PC-9 (cell line): ENCODE data around the gene CDC42BPB. TPM values are rescaled to one million over a fixed set of nuclear protein-coding genes. Genes with fewer than 3 reads are reported as not detected.

Experiments
- BruUV-seq: library from RNA; stranded (reverse); fragments of 400-500 nt; replicated peaks from 2 replicates; lab custom pipeline; 2021; lab: Mats Ljungman, UMichigan
- CTCF ChIA-PET: fragments of 300-600 bp; sonication (Branson Sonifier 250); formaldehyde crosslinking; loops from one replicate; lab custom pipeline; 2022; ENCODE audit warnings: antibody characterized with exemption; lab: Charles Lee
- POLR2A ChIA-PET: fragments of 300-600 bp; sonication (Branson Sonifier 250); formaldehyde crosslinking; loops from one replicate; lab custom pipeline; 2022; ENCODE audit warnings: antibody characterized with exemption; ENCODE audit not compliant: unreplicated experiment; lab: Charles Lee
- DNase-seq, 2 experiments: peaks; one replicate each; pipeline versions ENCODE4 v3.0.0 to v3.0.0-alpha.2; 2015 to 2022; ENCODE audit warnings: mixed read lengths in 1 of 2
- H2AFZ ChIP-seq: fragments of 200-600 bp; sonication (generic); 2 replicates; pipeline ENCODE4 v1.8.1; 2017; ENCODE audit warnings: antibody characterized with exemption
- H3F3A ChIP-seq: fragments of 200-600 bp; sonication (generic); 2 replicates; pipeline ENCODE4 v1.8.1; 2017; ENCODE audit warnings: antibody characterized with exemption, mild to moderate bottlenecking, low read depth; ENCODE audit not compliant: insufficient read depth
- H3K27ac ChIP-seq: fragments of 200-600 bp; sonication (generic); 2 replicates; pipeline ENCODE4 v1.6.1; 2016; ENCODE audit warnings: mixed run types
- H3K27me3 ChIP-seq: fragments of 200-600 bp; sonication (generic); 2 replicates; pipeline ENCODE4 v1.6.1; 2016; ENCODE audit warnings: low read depth, mixed run types; ENCODE audit not compliant: insufficient read depth
- H3K36me3 ChIP-seq: fragments of 200-600 bp; sonication (generic); 2 replicates; pipeline ENCODE4 v1.6.1; 2016; ENCODE audit warnings: low read depth, mixed run types
- H3K4me1 ChIP-seq: fragments of 200-600 bp; sonication (generic); replicated peaks from 2 replicates; pipeline ENCODE4 v1.6.1; 2016; ENCODE audit warnings: mixed run types; ENCODE audit not compliant: insufficient read depth
- H3K4me2 ChIP-seq: fragments of 200-600 bp; sonication (generic); 2 replicates; pipeline ENCODE4 v1.6.1; 2017; ENCODE audit warnings: mixed run types
- H3K4me3 ChIP-seq: fragments of 200-600 bp; sonication (generic); 2 replicates; pipeline ENCODE4 v1.6.1; 2016; ENCODE audit warnings: mixed run types
- H3K79me2 ChIP-seq: fragments of 200-600 bp; sonication (generic); 2 replicates; pipeline ENCODE4 v1.6.1; 2017; ENCODE audit warnings: low read depth, mixed run types
- H3K9me2 ChIP-seq: fragments of 200-600 bp; sonication (generic); 2 replicates; pipeline ENCODE4 v1.8.1; 2017; ENCODE audit warnings: mild to moderate bottlenecking; ENCODE audit not compliant: insufficient read depth
- H3K9me3 ChIP-seq: fragments of 200-600 bp; sonication (generic); 2 replicates; pipeline ENCODE4 v1.8.1; 2016; ENCODE audit warnings: low read depth; ENCODE audit not compliant: insufficient read depth
- H4K20me1 ChIP-seq: fragments of 200-600 bp; sonication (generic); 2 replicates; pipeline ENCODE4 v1.8.1; 2017; ENCODE audit not compliant: insufficient read depth
- CTCF ChIP-seq: fragments of 200-600 bp; sonication (generic); conservative IDR thresholded peaks from 2 replicates; pipeline ENCODE4 v1.6.1; 2017; ENCODE audit warnings: mixed run types, antibody characterized with exemption, mild to moderate bottlenecking, moderate library complexity
- EZH2 ChIP-seq: fragments of 200-600 bp; sonication (generic); IDR thresholded peaks from 2 replicates; pipeline ENCODE4 v1.8.0; 2017; ENCODE audit warnings: antibody characterized with exemption, low read depth
- intact Hi-C: fragments of 100-400 bp; cut with micrococcal nuclease; formaldehyde crosslinking; loops from one replicate; pipeline ENCODE4 v1.10.0; 2022; ENCODE audit not compliant: unreplicated experiment
- total RNA-seq: library from RNA; stranded (reverse); gene quantifications from 2 replicates; pipeline ENCODE4 v1.2.3, GENCODE V29; 2021

The CDC42BPB gene
- total RNA-seq, 1 experiment from 2014 or later, result 203 TPM

- H3K4me1 ChIP-seq, result peaks cover 46% of the 10 kb centered on the region
- peak overlapping the region; percentile 80 for H2AFZ ChIP-seq
- CTCF ChIA-PET, result interaction anchor here (0.5 to 1.0 kb wide), 4 partner anchors 8 to 583 kb away, joined by 3 to 17 read pairs (median 4); no protein-coding TSS in a partner anchor
- H3K27ac ChIP-seq, result peak overlapping the region; percentile 48
- BruUV-seq, result no TSS peak
- POLR2A ChIA-PET, result interaction anchor here (0.5 to 0.9 kb wide), 4 partner anchors 30 to 398 kb away, joined by 3 to 5 read pairs (median 3); no protein-coding TSS in a partner anchor
- H3K36me3 ChIP-seq, result peaks cover 16% of the 10 kb centered on the region; the same call in 1 of the 2 replicates
- intact Hi-C loops, result loop anchor here (1.0 to 2.0 kb wide), 4 partner anchors 11 to 63 kb away; no protein-coding TSS in a partner anchor
- H3K9me2 ChIP-seq, result no peaks in the 10 kb centered on the region
- H4K20me1 ChIP-seq, result peaks cover 42% of the 10 kb centered on the region
- no peaks in the 10 kb centered on the region for H3K9me3 ChIP-seq
- H3K4me2 ChIP-seq, result peak overlapping the region; percentile 98
- peaks cover 89% of the 10 kb centered on the region for H3K79me2 ChIP-seq
- H3K27me3 ChIP-seq, result no peaks in the 10 kb centered on the region
- peak overlapping the region; percentile 86 for H3K4me3 ChIP-seq
- peak; percentile 63 to 72 for DNase-seq
- peaks cover 32% of the 10 kb centered on the region for H3F3A ChIP-seq
- no peak for TF ChIP-seq EZH2
These were observed 874 bp downstream of the CDC42BPB start for GRCh38 chr14:103056322-103057027.

- no peaks in the 10 kb centered on the region for H3K9me2 ChIP-seq
- peak overlapping the region; percentile 86 for H3K4me3 ChIP-seq
- POLR2A ChIA-PET, result interaction anchor here (0.6 kb wide), 1 partner anchor 19 kb away, joined by 4 read pairs; no protein-coding TSS in a partner anchor
- DNase-seq, result no peak
- BruUV-seq, result TSS peak; percentile 53
- H3K79me2 ChIP-seq, result peaks cover 93% of the 10 kb centered on the region
- intact Hi-C loops, result loop anchor here (2.0 kb wide), 1 partner anchor 45 kb away; no protein-coding TSS in a partner anchor
- H3K4me1 ChIP-seq, result peaks cover 49% of the 10 kb centered on the region
- H3K4me2 ChIP-seq, result peak overlapping the region; percentile 98
- no peak overlapping the region for H3K27ac ChIP-seq
- H3K9me3 ChIP-seq, result no peaks in the 10 kb centered on the region
- no peak for TF ChIP-seq CTCF
- TF ChIP-seq EZH2, result no peak
- H3K36me3 ChIP-seq, result peaks cover 16% of the 10 kb centered on the region; the same call in 1 of the 2 replicates
- no peak overlapping the region; the same call in 1 of the 2 replicates for H2AFZ ChIP-seq
- CTCF ChIA-PET, result interaction anchor here (0.7 kb wide), 2 partner anchors 29 to 583 kb away, joined by 4 read pairs; no protein-coding TSS in a partner anchor
- no peaks in the 10 kb centered on the region for H3K27me3 ChIP-seq
- peaks cover 25% of the 10 kb centered on the region; the same call in 1 of the 2 replicates for H3F3A ChIP-seq
- H4K20me1 ChIP-seq, result peaks cover 47% of the 10 kb centered on the region
These were observed 1.7 kb downstream of the CDC42BPB start for GRCh38 chr14:103055695-103056094.

GRCh38 chr14:103052407-103052806, 4.9 kb downstream of the CDC42BPB start:
- BruUV-seq, result no TSS peak
- TF ChIP-seq EZH2 (no peak), CTCF (no peak)
- Histone ChIP-seq H4K20me1 (peaks cover 78% of the 10 kb centered on the region), H3K27me3 (no peaks in the 10 kb centered on the region), H3K9me2 (no peaks in the 10 kb centered on the region), H3K4me3 (no peak overlapping the region), H3K4me2 (no peak overlapping the region), H3K9me3 (no peaks in the 10 kb centered on the region), H3K4me1 (peaks cover 28% of the 10 kb centered on the region), H3K27ac (no peak overlapping the region), H3F3A (peaks cover 33% of the 10 kb centered on the region; the same call in 1 of the 2 replicates), H3K36me3 (peaks cover 10% of the 10 kb centered on the region; the same call in 1 of the 2 replicates), H3K79me2 (peaks cover 96% of the 10 kb centered on the region), H2AFZ (no peak overlapping the region)
- ChIA-PET POLR2A (no interaction called here), CTCF (interaction anchor here (0.6 kb wide), 2 partner anchors 40 to 536 kb away, joined by 3 read pairs; no protein-coding TSS in a partner anchor)
- intact Hi-C loops, result no loop called here
- DNase-seq, result no peak
